ENCODE results near the gene LRRC46. TPM values are rescaled to one million over a fixed set of nuclear protein-coding genes. Genes with fewer than 3 reads are reported as not detected.

The LRRC46 gene
- total RNA-seq, 1 donor from 2014 or later, result 0.38 TPM

DNA sequence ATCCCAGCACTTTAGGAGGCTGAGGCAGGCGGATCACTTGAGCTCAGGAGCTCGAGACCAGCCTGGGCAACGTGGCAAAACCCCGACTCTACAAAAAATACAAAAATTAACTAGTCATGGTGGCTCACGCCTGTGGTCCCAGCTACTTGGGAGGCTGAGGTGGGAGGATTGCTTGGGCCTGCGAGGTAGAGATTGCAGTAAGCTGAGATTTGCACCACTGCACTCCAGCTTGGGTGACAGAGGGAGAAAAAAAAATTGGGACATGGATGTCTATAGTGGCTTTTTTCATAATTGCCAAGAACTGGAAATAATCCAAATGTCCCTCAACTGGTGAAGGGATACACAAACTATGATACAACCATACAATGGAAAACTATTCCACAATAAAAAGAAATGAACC is 38.5 kb upstream of the LRRC46 start:
- no peak for DNase-seq (ENCODE audit: low read depth)
- TF ChIP-seq, protein P1, sequence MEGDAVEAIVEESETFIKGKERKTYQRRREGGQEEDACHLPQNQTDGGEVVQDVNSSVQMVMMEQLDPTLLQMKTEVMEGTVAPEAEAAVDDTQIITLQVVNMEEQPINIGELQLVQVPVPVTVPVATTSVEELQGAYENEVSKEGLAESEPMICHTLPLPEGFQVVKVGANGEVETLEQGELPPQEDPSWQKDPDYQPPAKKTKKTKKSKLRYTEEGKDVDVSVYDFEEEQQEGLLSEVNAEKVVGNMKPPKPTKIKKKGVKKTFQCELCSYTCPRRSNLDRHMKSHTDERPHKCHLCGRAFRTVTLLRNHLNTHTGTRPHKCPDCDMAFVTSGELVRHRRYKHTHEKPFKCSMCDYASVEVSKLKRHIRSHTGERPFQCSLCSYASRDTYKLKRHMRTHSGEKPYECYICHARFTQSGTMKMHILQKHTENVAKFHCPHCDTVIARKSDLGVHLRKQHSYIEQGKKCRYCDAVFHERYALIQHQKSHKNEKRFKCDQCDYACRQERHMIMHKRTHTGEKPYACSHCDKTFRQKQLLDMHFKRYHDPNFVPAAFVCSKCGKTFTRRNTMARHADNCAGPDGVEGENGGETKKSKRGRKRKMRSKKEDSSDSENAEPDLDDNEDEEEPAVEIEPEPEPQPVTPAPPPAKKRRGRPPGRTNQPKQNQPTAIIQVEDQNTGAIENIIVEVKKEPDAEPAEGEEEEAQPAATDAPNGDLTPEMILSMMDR (IDR thresholded peaks at IDR 0.05; ENCODE audit: insufficient read depth, low read length, poor library complexity, severe bottlenecking), result no peak
- Histone ChIP-seq H3K27me3 (ENCODE audit: control insufficient read depth, insufficient read depth, low read length) (peaks cover 26% of the 10 kb centered on the region), H3K4me3 (ENCODE audit: low read depth, low read length) (no peak overlapping the region), H3K36me3 (ENCODE audit: control insufficient read depth, insufficient read depth, low read length) (no peaks in the 10 kb centered on the region)

DNA sequence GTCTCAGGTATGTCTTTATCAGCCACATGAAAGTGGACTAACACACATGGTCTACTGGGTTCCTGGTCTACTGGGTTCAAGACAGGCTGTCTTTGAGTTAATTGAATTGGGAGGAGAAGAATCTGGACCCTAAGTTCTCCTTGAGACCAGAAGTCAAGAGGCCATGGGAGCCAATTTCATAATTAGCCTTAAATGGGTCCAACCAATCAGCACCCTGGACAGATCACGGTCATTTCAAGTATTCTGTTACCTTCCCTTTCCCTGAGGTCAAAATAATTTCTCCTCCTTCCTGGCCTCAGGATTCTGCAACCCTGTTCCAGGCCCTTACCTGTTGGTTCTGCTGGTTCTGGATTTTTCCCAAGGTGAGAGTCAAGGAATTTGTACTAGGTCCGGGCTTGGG is 33.7 kb upstream of the LRRC46 start:
- TF ChIP-seq, protein P1 (IDR thresholded peaks at IDR 0.05; ENCODE audit: insufficient read depth, low read length, poor library complexity, severe bottlenecking), result no peak
- Histone ChIP-seq H3K36me3 (ENCODE audit: control insufficient read depth, insufficient read depth, low read length) (no peaks in the 10 kb centered on the region), H3K4me3 (ENCODE audit: low read depth, low read length) (no peak overlapping the region), H3K27me3 (ENCODE audit: control insufficient read depth, insufficient read depth, low read length) (peaks cover 7% of the 10 kb centered on the region)
- DNase-seq (ENCODE audit: low read depth), result no peak

DNA sequence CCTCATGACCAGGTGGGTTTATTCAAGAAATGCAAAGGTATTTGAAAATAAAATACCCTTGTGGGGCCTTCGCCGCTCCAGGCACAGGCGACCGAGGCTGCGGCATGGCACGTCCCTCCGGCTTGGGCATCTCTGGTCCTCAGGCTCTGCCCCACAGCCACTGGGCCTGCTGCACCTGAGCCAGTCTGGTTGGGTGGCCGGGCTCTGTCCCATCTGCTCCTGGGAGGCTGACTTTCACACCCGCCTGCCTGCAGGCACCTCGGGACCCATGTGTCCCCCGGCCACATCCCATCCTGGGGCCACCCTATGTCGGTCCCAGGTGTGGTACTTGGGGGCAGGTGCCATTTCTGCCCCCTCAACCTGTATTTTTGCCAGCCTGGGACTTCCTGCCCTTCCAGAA is 30.8 kb upstream of the LRRC46 start:
- Histone ChIP-seq H3K27me3 (ENCODE audit: control insufficient read depth, insufficient read depth, low read length) (peaks cover 5% of the 10 kb centered on the region), H3K4me3 (ENCODE audit: low read depth, low read length) (no peak overlapping the region), H3K36me3 (ENCODE audit: control insufficient read depth, insufficient read depth, low read length) (no peaks in the 10 kb centered on the region)
- TF ChIP-seq, protein P1 (IDR thresholded peaks at IDR 0.05; ENCODE audit: insufficient read depth, low read length, poor library complexity, severe bottlenecking), result no peak
- DNase-seq (ENCODE audit: low read depth), result no peak

DNA sequence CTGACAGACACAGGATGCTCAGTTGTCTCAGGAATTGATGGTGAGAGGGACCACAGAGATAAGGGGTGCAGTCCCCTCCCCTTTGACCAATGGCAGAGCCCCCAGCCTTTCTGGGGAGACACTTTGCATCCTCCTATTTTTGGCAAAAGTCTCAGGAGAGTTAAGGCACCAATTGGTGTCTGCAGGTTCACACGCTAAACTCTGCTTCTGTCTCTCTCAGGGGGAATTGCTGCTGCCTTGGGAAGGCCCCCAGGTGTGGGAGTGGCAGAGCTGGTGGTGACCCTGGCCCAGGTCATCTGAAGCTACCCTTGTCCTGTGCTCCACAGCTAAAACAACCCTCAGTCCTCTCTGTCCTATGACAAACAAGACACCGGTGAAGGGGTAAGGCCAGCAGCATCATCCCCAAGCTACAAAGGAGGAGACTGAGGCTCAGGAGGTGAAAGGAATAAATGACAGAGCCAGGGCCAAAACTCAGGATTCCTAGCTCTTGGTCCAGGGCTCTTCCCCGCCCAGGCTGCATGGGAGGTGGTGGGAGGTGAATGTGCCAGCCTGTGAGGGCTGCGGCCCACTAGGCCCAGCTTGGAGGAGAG is 30.2 kb upstream of the LRRC46 start:
- TF ChIP-seq, protein P1 (IDR thresholded peaks at IDR 0.05; ENCODE audit: insufficient read depth, low read length, poor library complexity, severe bottlenecking), result no peak

DNA sequence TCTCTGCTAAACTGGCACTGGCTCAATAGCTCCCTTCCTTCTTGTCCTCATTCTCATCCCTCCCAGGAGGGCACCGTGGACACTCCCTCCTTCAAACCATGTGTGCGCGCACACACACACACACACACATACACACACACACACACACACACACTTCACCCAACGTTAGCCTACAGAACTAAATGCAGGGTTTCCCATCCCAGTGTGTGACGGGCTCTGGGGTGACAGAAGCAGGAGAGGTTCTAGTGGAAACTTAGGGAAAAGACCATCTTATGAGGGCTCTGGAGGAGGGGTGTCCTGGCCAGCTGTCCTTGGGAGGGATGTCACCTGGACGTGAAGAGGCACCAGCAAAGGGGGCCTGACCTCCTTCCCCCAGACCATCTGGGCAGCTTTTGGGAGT is 29.6 kb upstream of the LRRC46 start:
- TF ChIP-seq, protein P1 (IDR thresholded peaks at IDR 0.05; ENCODE audit: insufficient read depth, low read length, poor library complexity, severe bottlenecking), result no peak
- no peak overlapping the region for H3K4me3 ChIP-seq (ENCODE audit: low read depth, low read length)
- no peaks in the 10 kb centered on the region for H3K36me3 ChIP-seq (ENCODE audit: control insufficient read depth, insufficient read depth, low read length)
- H3K27me3 ChIP-seq (ENCODE audit: control insufficient read depth, insufficient read depth, low read length), result peaks cover 5% of the 10 kb centered on the region
- DNase-seq (ENCODE audit: low read depth), result no peak

More for the DNA sequence above, 30.2 kb upstream of the LRRC46 start:
- H3K27me3 ChIP-seq (ENCODE audit: control insufficient read depth, insufficient read depth, low read length), result peaks cover 5% of the 10 kb centered on the region
- H3K4me3 ChIP-seq (ENCODE audit: low read depth, low read length), result no peak overlapping the region
- no peak for DNase-seq (ENCODE audit: low read depth)
- no peaks in the 10 kb centered on the region for H3K36me3 ChIP-seq (ENCODE audit: control insufficient read depth, insufficient read depth, low read length)

All from kidney epithelial cell (primary cell).